ENCODE results near the gene SLCO2A1.
A peak's percentile ranks its signal among the peaks of the same experiment; 100 is the strongest.

The SLCO2A1 gene

GRCh38 chr3:133927540-133928066 lies 102.1 kb downstream of the SLCO2A1 start:
- Histone ChIP-seq H3K9ac (peak overlapping the region; percentile 40 to 79 (median 70)), H3K4me1 (peaks cover 6 to 17% (median 12%) of the 10 kb centered on the region in 10 experiments; a peak in 18 of 20 replicates), H3K27ac (peak overlapping the region in 5 of 11 experiments; percentile 22 to 48 (median 41); a peak in 4 of 22 replicates), H3K4me3 (peak overlapping the region; percentile 56 to 73 (median 62)), H4K20me1 (peaks cover 0 to 6% (median 0%) of the 10 kb centered on the region in 11 experiments; a peak in 1 of 22 replicates), H3K9me3 (replicated peaks in 1 of 11) (no peaks in the 10 kb centered on the region), H3K27me3 (peaks cover 0 to 10% (median 0%) of the 10 kb centered on the region in 11 experiments; a peak in 1 of 22 replicates), H3K36me3 (no peaks in the 10 kb centered on the region), H3K4me2 (peak overlapping the region; percentile 83 to 97 (median 93))
- TF ChIP-seq Cebpa-rat (IDR thresholded peaks at IDR 0.05) = no peak

DNA sequence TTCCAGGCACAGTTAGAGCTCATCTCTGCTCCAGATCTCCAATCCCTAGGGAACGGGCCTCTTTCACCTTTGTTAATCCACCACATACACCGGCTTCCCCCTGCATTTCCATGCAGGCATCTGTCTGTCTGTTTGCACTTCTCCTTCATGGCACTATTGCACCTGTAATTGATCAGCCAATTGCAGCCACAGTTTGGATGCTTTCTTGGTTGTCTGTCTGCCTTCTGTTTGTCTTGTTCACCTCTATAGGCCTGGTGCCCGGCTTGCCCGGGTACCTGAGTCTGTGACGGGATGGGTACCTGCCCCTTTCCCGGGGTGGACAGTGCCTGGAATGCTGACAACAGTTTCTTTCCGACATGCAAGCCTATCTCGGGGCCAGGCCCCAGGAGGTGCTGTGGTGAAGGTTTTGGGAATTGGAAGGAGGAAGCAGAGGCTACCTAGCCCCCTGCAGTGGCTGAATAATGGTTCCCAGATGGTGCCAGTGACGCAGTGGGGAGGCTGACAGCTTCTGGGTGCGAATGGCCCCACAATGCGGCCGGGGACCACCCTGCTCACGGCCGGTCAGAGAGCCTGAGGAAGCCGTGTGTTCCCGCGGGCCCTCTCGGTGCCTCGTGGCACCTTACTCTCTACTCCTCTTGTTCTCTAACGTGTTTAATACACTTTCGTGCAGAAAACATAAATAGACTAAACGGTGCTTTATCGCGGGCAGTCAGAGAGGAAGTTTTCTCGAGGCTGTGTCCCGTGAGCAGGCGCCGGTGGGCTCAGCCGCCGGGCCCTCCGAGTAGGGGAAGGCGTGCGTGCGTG lies 102.8 kb downstream of the SLCO2A1 start:
- Histone ChIP-seq H3K27ac (peak overlapping the region in 5 of 11 experiments; percentile 22 to 48 (median 41); a peak in 4 of 22 replicates), H3K27me3 (peaks cover 0 to 10% (median 0%) of the 10 kb centered on the region in 11 experiments; a peak in 1 of 22 replicates), H3K4me3 (peak overlapping the region; percentile 56 to 73 (median 62)), H3K9me3 (replicated peaks in 1 of 11) (no peaks in the 10 kb centered on the region), H3K36me3 (no peaks in the 10 kb centered on the region), H3K4me1 (peaks cover 6 to 17% (median 12%) of the 10 kb centered on the region in 10 experiments; a peak in 18 of 20 replicates), H3K4me2 (peak overlapping the region; percentile 83 to 97 (median 93)), H3K9ac (peak overlapping the region; percentile 40 to 79 (median 70)), H4K20me1 (peaks cover 0 to 6% (median 0%) of the 10 kb centered on the region in 11 experiments; a peak in 1 of 22 replicates)
- TF ChIP-seq Cebpa-rat (IDR thresholded peaks at IDR 0.05) = no peak

DNA sequence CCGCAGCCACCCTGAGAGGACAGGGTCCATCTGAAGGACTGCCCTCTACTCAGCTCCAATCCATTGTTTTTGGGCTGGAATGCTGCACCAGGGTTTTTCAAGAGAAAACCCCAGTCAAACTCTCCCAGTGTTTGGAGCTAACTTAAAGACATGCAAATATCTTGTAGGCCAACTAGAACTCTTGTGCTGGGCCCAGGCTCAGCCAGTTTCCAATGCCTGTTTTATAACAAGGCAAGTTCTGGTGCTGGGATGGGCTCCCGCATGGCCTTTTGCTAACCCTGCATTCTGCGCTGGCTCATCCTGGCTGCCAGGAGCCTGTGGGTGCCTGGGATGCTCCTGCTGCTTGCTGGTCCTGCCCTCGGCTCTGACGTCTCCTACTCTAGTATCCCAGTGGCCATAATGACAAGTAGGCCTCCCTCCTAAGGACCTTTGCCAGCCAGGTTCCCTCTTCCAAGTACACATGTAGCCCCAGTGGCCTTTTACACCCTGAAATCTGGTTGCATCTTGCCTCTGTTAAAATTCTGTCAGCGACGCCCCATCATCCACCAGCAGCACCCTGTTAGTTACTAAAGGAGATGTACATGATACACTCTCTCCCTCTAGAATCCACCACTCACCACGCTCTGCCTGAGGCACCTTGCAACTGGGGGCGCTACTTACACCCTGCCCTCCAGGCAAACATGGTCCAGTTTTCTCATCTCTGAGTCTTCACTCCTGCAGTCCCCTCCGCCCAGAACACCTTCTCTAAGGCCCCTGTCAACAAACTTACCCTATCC lies 103.6 kb downstream of the SLCO2A1 start:
- Histone ChIP-seq H3K27me3 (peaks cover 0 to 10% (median 0%) of the 10 kb centered on the region in 11 experiments; a peak in 1 of 22 replicates), H3K27ac (no peak overlapping the region), H3K4me3 (no peak overlapping the region), H3K9me3 (replicated peaks in 1 of 11) (no peaks in the 10 kb centered on the region), H3K36me3 (no peaks in the 10 kb centered on the region), H3K9ac (no peak overlapping the region), H3K4me2 (peak overlapping the region in 5 of 11 experiments; percentile 83 to 96 (median 93); a peak in 3 of 22 replicates), H4K20me1 (peaks cover 0 to 6% (median 0%) of the 10 kb centered on the region in 11 experiments; a peak in 1 of 22 replicates), H3K4me1 (peaks cover 6 to 17% (median 12%) of the 10 kb centered on the region in 10 experiments; a peak in 18 of 20 replicates)
- TF ChIP-seq Cebpa-rat (IDR thresholded peaks at IDR 0.05) = no peak

GRCh38 chr3:133924041-133924440 lies 105.7 kb downstream of the SLCO2A1 start:
- H3K4me1 ChIP-seq = peaks cover 6 to 17% (median 12%) of the 10 kb centered on the region in 10 experiments; a peak in 18 of 20 replicates
- no peak overlapping the region for H3K27ac ChIP-seq
- H4K20me1 ChIP-seq = peaks cover 0 to 6% (median 0%) of the 10 kb centered on the region in 11 experiments; a peak in 1 of 22 replicates
- peaks cover 0 to 10% (median 0%) of the 10 kb centered on the region in 11 experiments; a peak in 1 of 22 replicates for H3K27me3 ChIP-seq
- no peak overlapping the region for H3K4me2 ChIP-seq
- H3K36me3 ChIP-seq = no peaks in the 10 kb centered on the region
- H3K4me3 ChIP-seq = no peak overlapping the region
- no peak overlapping the region for H3K9ac ChIP-seq
- no peak for TF ChIP-seq Cebpa-rat (IDR thresholded peaks at IDR 0.05)
- no peaks in the 10 kb centered on the region for H3K9me3 ChIP-seq (replicated peaks in 1 of 11)

DNA sequence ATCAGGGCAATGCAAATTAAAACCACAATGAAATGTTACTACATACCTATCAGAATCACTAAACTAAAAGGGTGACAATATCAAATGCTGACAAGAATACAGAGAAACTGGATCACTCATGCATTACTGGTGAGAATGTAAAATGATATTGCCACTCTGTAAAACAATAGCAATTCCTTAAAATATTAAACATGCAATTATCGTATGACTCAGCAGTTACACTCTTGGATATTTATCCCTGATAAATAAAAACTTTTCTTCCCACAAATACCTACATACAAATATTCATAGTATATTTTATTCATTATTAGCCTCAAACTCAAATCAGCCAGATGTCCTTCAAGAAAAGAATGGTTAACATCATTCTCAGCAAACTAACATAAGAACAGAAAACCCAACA lies 108.1 kb downstream of the SLCO2A1 start:
- Histone ChIP-seq H3K9me3 (replicated peaks in 1 of 11) (peaks cover 0 to 12% (median 7%) of the 10 kb centered on the region in 11 experiments; a peak in 6 of 22 replicates), H3K9ac (no peak overlapping the region), H3K27me3 (0 out of 22 replicates have a peak, but pooled peaks cover 0 to 2% (median 0%) of the 10 kb centered on the region in 11 experiments), H3K36me3 (no peaks in the 10 kb centered on the region), H3K27ac (no peak overlapping the region), H3K4me1 (peaks cover 0 to under 1% (median 0%) of the 10 kb centered on the region in 10 experiments; a peak in 2 of 20 replicates), H3K4me3 (no peak overlapping the region), H3K4me2 (no peak overlapping the region), H4K20me1 (no peaks in the 10 kb centered on the region)
- no peak for TF ChIP-seq Cebpa-rat (IDR thresholded peaks at IDR 0.05)

- Histone ChIP-seq H3K27me3 (no peaks in the 10 kb centered on the region), H3K4me2 (no peak overlapping the region), H3K4me3 (no peak overlapping the region), H3K27ac (no peak overlapping the region), H3K4me1 (no peaks in the 10 kb centered on the region), H3K36me3 (no peaks in the 10 kb centered on the region), H3K9me3 (replicated peaks in 1 of 11) (peaks cover 0 to 12% (median 7%) of the 10 kb centered on the region in 11 experiments; a peak in 6 of 22 replicates), H4K20me1 (no peaks in the 10 kb centered on the region), H3K9ac (no peak overlapping the region)
- TF ChIP-seq Cebpa-rat (IDR thresholded peaks at IDR 0.05) = no peak
Observed at GRCh38 chr3:133917144-133917543, 112.6 kb downstream of the SLCO2A1 start.

DNA sequence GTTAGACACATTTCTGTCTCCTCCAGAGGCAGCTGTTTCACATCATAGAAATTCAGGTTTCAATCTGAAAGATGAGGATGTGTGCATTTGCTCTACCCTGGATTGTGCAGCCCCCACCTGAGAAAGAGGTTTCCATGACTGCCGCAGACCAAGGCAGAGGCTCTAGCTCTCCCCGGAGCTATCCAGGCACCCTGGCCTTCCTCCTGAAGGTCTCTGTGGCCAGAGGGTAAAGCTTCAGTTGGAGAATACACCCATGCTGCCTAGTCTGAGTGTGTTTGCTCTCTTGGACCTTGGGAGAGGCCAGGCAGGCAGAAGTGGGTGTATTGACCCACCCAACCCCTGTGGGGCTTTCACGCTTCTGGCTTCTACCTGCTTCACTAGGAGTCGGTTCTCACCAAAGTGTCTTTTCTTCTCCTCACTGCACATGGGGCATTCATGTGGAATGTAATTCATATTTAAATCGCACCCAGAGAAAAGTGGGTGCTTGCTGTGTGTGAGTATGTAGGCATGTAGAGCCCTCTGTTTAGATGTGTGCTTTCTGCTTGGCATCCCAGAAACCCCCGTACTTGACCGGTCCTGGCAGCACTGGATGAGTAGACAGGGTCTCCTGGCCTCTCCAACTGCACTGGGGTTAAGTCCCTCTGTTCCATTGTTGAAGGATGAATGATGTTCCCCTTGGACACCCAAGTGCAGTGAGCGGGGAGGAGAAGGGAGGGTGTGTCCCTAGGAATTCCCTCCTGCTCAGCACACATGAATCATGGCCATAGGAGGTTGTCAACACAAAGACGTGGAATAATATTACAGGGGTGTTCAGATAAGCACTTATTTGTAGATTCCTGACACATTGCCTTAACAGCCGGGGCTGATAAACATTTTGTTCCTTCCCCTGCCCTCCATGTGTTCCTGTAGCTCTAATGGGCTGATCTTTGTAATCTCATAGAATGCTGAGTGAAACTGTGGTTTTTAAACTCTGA lies 113.8 kb downstream of the SLCO2A1 start:
- H3K27ac ChIP-seq = no peak overlapping the region
- H3K27me3 ChIP-seq = no peaks in the 10 kb centered on the region
- no peak overlapping the region for H3K4me2 ChIP-seq
- H3K36me3 ChIP-seq = no peaks in the 10 kb centered on the region
- H3K9me3 ChIP-seq (replicated peaks in 1 of 11) = peaks cover 0 to 12% (median 7%) of the 10 kb centered on the region in 11 experiments; a peak in 6 of 22 replicates
- no peaks in the 10 kb centered on the region for H4K20me1 ChIP-seq
- TF ChIP-seq Cebpa-rat (IDR thresholded peaks at IDR 0.05) = no peak
- H3K9ac ChIP-seq = no peak overlapping the region
- H3K4me3 ChIP-seq = no peak overlapping the region
- H3K4me1 ChIP-seq = no peaks in the 10 kb centered on the region
